HepG2 (cell line): ENCODE results near the gene EXOC3L4. TPM values are rescaled to one million over a fixed set of nuclear protein-coding genes. Genes with fewer than 3 reads are reported as not detected.

Experiments used
- CBFB ChIP-seq: sonication (generic); formaldehyde crosslinking; IDR thresholded peaks from 2 replicates; pipeline ENCODE4 v1.4.0; 2020; ENCODE audit warnings: missing genetic modification reagents
- ELF1 ChIP-seq: sonication (generic); formaldehyde crosslinking; IDR thresholded peaks from 2 replicates; pipeline ENCODE4 v1.4.0; 2020; ENCODE audit warnings: missing genetic modification reagents
- KMT2A ChIP-seq: sonication (generic); formaldehyde crosslinking; IDR thresholded peaks from 2 replicates; pipeline ENCODE4 v1.4.0; 2020; ENCODE audit warnings: missing genetic modification reagents
- NFRKB ChIP-seq: fragments of 450-650 bp; IDR thresholded peaks from 2 replicates; pipeline ENCODE4 v1.6.1; 2017
- NFYC ChIP-seq: IDR thresholded peaks from 2 replicates; pipeline ENCODE4 v1.6.1; 2016; ENCODE audit warnings: missing genetic modification reagents, missing compliant biosample characterization
- NKX3-1 ChIP-seq: sonication (generic); formaldehyde crosslinking; IDR thresholded peaks from 2 replicates; pipeline ENCODE4 v1.5.0; 2020; ENCODE audit warnings: missing genetic modification reagents
- PLRG1 ChIP-seq: fragments of 450-650 bp; conservative IDR thresholded peaks from 2 replicates; pipeline ENCODE4 v1.6.1; 2016
- RORA ChIP-seq: sonication (generic); formaldehyde crosslinking; IDR thresholded peaks from 2 replicates; pipeline ENCODE4 v1.5.0; 2020; ENCODE audit warnings: mild to moderate bottlenecking, missing genetic modification reagents, moderate library complexity
- RXRB ChIP-seq: IDR thresholded peaks from 2 replicates; pipeline ENCODE4 v1.6.1; 2016; ENCODE audit warnings: borderline replicate concordance, missing genetic modification reagents, missing compliant biosample characterization
- ZKSCAN5 ChIP-seq: sonication (generic); formaldehyde crosslinking; IDR thresholded peaks from 2 replicates; pipeline ENCODE4 v1.5.1; 2020; ENCODE audit warnings: mild to moderate bottlenecking, missing genetic modification reagents
- ZNF335 ChIP-seq: sonication (generic); formaldehyde crosslinking; IDR thresholded peaks from 2 replicates; pipeline ENCODE4 v1.4.0; 2020; ENCODE audit warnings: missing genetic modification reagents
- polyA plus RNA-seq, 8 experiments: library from polyadenylated mRNA; depleted of rRNA in 3 of 8; stranded (reverse) in 7 of 8; unstranded in 1 of 8; fragments of >200 nt; fragmentation: Illumina TruSeq in 4 of 8; extraction: Trizol in 4 of 8; gene quantifications; 2 replicates each; pipeline versions ENCODE4 v1.2.1 to v1.2.3, GENCODE V29; 2011 to 2016; ENCODE audit warnings: low read depth in 4 of 8, missing spikeins in 1 of 8, mixed read lengths in 1 of 8; ENCODE audit not compliant: insufficient read depth in 1 of 8
- total RNA-seq, 5 experiments: library from RNA; depleted of rRNA; stranded (reverse); fragments of >200 nt; fragmentation: Illumina TruSeq; extraction: Trizol; gene quantifications; 2 replicates each; pipeline ENCODE4 v1.2.3, GENCODE V29; 2016; ENCODE audit warnings: low read depth in 1 of 5
- TF ChIP-seq, protein P1 (sequence below): sonication (generic); formaldehyde crosslinking; IDR thresholded peaks from 2 replicates; pipeline ENCODE4 v1.8.0; 2022; ENCODE audit warnings: mild to moderate bottlenecking, missing genetic modification reagents; ENCODE audit not compliant: insufficient replicate concordance
- TF ChIP-seq, protein P2 (sequence below): sonication (generic); formaldehyde crosslinking; IDR thresholded peaks from 2 replicates; pipeline ENCODE4 v1.8.0; 2022; ENCODE audit warnings: low read depth, missing genetic modification reagents
- TF ChIP-seq, protein P3 (sequence below): sonication (generic); formaldehyde crosslinking; IDR thresholded peaks from 2 replicates; pipeline ENCODE4 v1.4.0; 2020; ENCODE audit warnings: missing genetic modification reagents
- TF ChIP-seq, protein P4 (sequence below): IDR thresholded peaks from 2 replicates; pipeline ENCODE4 v1.6.1; 2018; ENCODE audit warnings: missing genetic modification reagents, mild to moderate bottlenecking, missing compliant biosample characterization
- TF ChIP-seq, protein P5 (sequence below): sonication (generic); formaldehyde crosslinking; IDR thresholded peaks from 2 replicates; pipeline ENCODE4 v1.5.0; 2020; ENCODE audit warnings: mild to moderate bottlenecking, missing genetic modification reagents
- TF ChIP-seq, protein P6 (sequence below): sonication (generic); formaldehyde crosslinking; IDR thresholded peaks from 2 replicates; pipeline ENCODE4 v1.5.0; 2020; ENCODE audit warnings: mild to moderate bottlenecking, missing genetic modification reagents, moderate library complexity

Gene EXOC3L4
- total and polyA plus RNA-seq, 2 of the 13 experiments (the other 11 are each of a cell fraction or from before 2014, with no cell fraction given): 11.8 to 27.0 TPM

DNA sequence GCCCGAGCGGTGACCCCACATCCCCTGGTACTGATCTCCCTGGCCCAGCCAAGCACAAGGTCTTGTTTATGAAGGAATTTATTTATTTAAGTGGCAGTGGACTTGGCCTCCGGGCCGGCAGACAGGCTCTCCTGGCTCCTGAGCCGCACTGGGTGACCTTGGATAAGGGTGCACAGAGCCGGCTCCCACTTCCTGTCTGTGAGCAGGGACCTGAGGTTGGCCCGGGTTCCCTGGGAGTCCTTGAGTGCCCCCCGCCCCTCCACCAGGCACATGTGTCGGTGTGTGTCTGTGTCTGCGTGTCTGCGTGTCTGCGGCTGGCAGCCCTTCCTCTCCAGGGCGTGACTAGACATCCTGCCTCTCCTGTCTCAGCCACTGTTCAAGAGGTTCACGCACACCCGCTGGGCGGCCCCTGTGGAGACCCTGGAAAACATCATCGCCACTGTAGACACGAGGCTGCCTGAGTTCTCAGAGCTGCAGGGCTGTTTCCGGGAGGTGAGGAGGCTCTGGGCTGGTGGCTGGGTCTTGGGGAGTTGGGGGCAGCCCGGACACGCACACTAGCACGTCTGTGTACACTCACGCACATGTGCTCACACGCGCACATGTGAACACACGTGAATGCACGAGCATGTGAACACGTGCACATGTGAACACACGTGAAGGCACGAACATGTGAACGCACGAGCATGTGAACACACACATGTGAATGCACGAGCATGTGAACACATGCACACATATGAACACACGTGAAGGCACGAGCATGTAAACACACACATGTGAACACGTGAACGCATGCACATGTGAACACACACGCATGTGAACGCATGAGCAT is 38.1 kb downstream of the EXOC3L4 start (continued):
- TF ChIP-seq, protein P1, sequence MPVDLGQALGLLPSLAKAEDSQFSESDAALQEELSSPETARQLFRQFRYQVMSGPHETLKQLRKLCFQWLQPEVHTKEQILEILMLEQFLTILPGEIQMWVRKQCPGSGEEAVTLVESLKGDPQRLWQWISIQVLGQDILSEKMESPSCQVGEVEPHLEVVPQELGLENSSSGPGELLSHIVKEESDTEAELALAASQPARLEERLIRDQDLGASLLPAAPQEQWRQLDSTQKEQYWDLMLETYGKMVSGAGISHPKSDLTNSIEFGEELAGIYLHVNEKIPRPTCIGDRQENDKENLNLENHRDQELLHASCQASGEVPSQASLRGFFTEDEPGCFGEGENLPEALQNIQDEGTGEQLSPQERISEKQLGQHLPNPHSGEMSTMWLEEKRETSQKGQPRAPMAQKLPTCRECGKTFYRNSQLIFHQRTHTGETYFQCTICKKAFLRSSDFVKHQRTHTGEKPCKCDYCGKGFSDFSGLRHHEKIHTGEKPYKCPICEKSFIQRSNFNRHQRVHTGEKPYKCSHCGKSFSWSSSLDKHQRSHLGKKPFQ: peak; percentile 39
- TF ChIP-seq, protein P2, sequence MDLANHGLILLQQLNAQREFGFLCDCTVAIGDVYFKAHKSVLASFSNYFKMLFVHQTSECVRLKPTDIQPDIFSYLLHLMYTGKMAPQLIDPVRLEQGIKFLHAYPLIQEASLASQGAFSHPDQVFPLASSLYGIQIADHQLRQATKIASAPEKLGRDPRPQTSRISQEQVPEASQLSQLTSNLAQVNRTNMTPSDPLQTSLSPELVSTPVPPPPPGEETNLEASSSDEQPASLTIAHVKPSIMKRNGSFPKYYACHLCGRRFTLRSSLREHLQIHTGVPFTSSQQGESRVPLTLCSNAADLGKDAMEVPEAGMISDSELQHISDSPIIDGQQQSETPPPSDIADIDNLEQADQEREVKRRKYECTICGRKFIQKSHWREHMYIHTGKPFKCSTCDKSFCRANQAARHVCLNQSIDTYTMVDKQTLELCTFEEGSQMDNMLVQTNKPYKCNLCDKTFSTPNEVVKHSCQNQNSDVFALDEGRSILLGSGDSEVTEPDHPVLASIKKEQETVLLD: no peak
- TF ChIP-seq ELF1: peak; percentile 34; the same call in 1 of the 2 replicates
- no peak for TF ChIP-seq RORA (CRISPR knock-in tag)
- TF ChIP-seq, protein P3, sequence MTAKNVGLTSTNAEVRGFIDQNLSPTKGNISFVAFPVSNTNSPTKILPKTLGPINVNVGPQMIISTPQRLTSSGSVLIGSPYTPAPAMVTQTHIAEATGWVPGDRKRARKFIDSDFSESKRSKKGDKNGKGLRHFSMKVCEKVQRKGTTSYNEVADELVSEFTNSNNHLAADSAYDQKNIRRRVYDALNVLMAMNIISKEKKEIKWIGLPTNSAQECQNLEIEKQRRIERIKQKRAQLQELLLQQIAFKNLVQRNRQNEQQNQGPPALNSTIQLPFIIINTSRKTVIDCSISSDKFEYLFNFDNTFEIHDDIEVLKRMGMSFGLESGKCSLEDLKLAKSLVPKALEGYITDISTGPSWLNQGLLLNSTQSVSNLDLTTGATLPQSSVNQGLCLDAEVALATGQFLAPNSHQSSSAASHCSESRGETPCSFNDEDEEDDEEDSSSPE (CRISPR knock-in tag): no peak
- TF ChIP-seq ZKSCAN5: no peak
- no peak for TF ChIP-seq CBFB (CRISPR knock-in tag)
- TF ChIP-seq, protein P4, sequence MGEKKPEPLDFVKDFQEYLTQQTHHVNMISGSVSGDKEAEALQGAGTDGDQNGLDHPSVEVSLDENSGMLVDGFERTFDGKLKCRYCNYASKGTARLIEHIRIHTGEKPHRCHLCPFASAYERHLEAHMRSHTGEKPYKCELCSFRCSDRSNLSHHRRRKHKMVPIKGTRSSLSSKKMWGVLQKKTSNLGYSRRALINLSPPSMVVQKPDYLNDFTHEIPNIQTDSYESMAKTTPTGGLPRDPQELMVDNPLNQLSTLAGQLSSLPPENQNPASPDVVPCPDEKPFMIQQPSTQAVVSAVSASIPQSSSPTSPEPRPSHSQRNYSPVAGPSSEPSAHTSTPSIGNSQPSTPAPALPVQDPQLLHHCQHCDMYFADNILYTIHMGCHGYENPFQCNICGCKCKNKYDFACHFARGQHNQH (CRISPR knock-in tag): peak; percentile 62; the same call in 1 of the 2 replicates
- no peak for TF ChIP-seq NFRKB
- TF ChIP-seq PLRG1: no peak
- TF ChIP-seq RXRB (CRISPR knock-in tag): peak; percentile 97
- no peak for TF ChIP-seq NKX3-1 (CRISPR knock-in tag)
- TF ChIP-seq ZNF335 (CRISPR knock-in tag): no peak
- no peak for TF ChIP-seq KMT2A (CRISPR knock-in tag)
- TF ChIP-seq, protein P5, sequence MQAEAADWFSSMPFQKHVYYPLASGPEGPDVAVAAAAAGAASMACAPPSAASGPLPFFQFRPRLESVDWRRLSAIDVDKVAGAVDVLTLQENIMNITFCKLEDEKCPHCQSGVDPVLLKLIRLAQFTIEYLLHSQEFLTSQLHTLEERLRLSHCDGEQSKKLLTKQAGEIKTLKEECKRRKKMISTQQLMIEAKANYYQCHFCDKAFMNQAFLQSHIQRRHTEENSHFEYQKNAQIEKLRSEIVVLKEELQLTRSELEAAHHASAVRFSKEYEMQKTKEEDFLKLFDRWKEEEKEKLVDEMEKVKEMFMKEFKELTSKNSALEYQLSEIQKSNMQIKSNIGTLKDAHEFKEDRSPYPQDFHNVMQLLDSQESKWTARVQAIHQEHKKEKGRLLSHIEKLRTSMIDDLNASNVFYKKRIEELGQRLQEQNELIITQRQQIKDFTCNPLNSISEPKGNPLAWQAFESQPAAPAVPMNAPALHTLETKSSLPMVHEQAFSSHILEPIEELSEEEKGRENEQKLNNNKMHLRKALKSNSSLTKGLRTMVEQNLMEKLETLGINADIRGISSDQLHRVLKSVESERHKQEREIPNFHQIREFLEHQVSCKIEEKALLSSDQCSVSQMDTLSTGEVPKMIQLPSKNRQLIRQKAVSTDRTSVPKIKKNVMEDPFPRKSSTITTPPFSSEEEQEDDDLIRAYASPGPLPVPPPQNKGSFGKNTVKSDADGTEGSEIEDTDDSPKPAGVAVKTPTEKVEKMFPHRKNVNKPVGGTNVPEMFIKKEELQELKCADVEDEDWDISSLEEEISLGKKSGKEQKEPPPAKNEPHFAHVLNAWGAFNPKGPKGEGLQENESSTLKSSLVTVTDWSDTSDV (CRISPR knock-in tag): no peak
- TF ChIP-seq, protein P6, sequence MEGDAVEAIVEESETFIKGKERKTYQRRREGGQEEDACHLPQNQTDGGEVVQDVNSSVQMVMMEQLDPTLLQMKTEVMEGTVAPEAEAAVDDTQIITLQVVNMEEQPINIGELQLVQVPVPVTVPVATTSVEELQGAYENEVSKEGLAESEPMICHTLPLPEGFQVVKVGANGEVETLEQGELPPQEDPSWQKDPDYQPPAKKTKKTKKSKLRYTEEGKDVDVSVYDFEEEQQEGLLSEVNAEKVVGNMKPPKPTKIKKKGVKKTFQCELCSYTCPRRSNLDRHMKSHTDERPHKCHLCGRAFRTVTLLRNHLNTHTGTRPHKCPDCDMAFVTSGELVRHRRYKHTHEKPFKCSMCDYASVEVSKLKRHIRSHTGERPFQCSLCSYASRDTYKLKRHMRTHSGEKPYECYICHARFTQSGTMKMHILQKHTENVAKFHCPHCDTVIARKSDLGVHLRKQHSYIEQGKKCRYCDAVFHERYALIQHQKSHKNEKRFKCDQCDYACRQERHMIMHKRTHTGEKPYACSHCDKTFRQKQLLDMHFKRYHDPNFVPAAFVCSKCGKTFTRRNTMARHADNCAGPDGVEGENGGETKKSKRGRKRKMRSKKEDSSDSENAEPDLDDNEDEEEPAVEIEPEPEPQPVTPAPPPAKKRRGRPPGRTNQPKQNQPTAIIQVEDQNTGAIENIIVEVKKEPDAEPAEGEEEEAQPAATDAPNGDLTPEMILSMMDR (CRISPR knock-in tag): no peak
- TF ChIP-seq NFYC (CRISPR knock-in tag): no peak
